ENCODE measurements around the gene WDR64. TPM values are rescaled to one million over a fixed set of nuclear protein-coding genes. Genes with fewer than 3 reads are reported as not detected.

WDR64 gene
- total and polyA plus RNA-seq, 2 donors (not counting 3 experiments of a cell fraction or from before 2014, with no cell fraction given), result not detected

- Histone ChIP-seq H3K79me2 (ENCODE audit: control insufficient read depth, insufficient read depth, low read length) (no peaks in the 10 kb centered on the region), H3K4me1 (ENCODE audit: control insufficient read depth, extremely low read depth, insufficient read depth, low read length) (no peaks in the 10 kb centered on the region), H2AFZ (ENCODE audit: low read depth, low read length) (no peak overlapping the region), H3K27me3 (ENCODE audit: control insufficient read depth in 2 of 2, insufficient read depth in 2 of 2, low read length in 2 of 2) (no peaks in the 10 kb centered on the region), H4K20me1 (replicated peaks; ENCODE audit: control insufficient read depth, extremely low read depth, insufficient read depth, low read length) (no peaks in the 10 kb centered on the region), H3K4me2 (ENCODE audit: insufficient read depth, low read length) (no peak overlapping the region), H3K36me3 (ENCODE audit: control insufficient read depth in 2 of 2, extremely low read depth in 1 of 2, insufficient read depth in 2 of 2, low read length in 2 of 2) (no peaks in the 10 kb centered on the region), H3K4me3 (replicated peaks in 1 of 3; ENCODE audit: insufficient read depth in 1 of 3, low read depth in 1 of 3, low read length in 3 of 3) (no peak overlapping the region), H3K9me1 (replicated peaks; ENCODE audit: control insufficient read depth, extremely low read depth, insufficient read depth, low read length) (no peaks in the 10 kb centered on the region), H3K27ac (ENCODE audit: insufficient read depth, low read depth, low read length) (no peak overlapping the region), H3K9me3 (replicated peaks; ENCODE audit: control insufficient read depth, insufficient read depth, low read length) (no peaks in the 10 kb centered on the region), H3K9ac (replicated peaks; ENCODE audit: extremely low read depth, insufficient read depth, low read length) (no peak overlapping the region)
- TF ChIP-seq JUN (IDR thresholded peaks at IDR 0.05; ENCODE audit: borderline replicate concordance, insufficient read depth, insufficient read length, low read depth), result no peak
- no peak for TF ChIP-seq GATA2 (IDR thresholded peaks at IDR 0.05; ENCODE audit: insufficient read depth, insufficient read length, low read depth, low read length)
- TF ChIP-seq MYC (IDR thresholded peaks at IDR 0.05; ENCODE audit: low read depth, low read length), result no peak
- no peak for TF ChIP-seq POLR2A (IDR thresholded peaks at IDR 0.05; ENCODE audit: low read depth, low read length)
- no peak for TF ChIP-seq POLR2AphosphoS5 (IDR thresholded peaks at IDR 0.05; ENCODE audit: insufficient read depth, low read depth, low read length)
- TF ChIP-seq FOS (IDR thresholded peaks at IDR 0.05; ENCODE audit: borderline replicate concordance, insufficient read depth, low read length), result no peak
- no peak for TF ChIP-seq EZH2 (IDR thresholded peaks at IDR 0.05; ENCODE audit: borderline replicate concordance, low read depth, low read length, severe bottlenecking)
- CTCF ChIA-PET, result no interaction called here
- POLR2A ChIA-PET, result no interaction called here
- DNase-seq (ENCODE audit: low read depth, low spot score) (no peak), FAIRE-seq (no peak)
- dilution Hi-C loops (cut with MboI; ENCODE audit: extremely low pct_ligation_motif_present, low sequenced_read_pairs) (no loop called here), intact Hi-C loops (cut with micrococcal nuclease) (no loop called here)
- BruUV-seq (replicated peaks), result no TSS peak
Measured at GRCh38 chr1:241724741-241725356, 72.8 kb downstream of the WDR64 start.

- ChIA-PET POLR2A (no interaction called here), CTCF (no interaction called here)
- no TSS peak for BruUV-seq (replicated peaks)
- Histone ChIP-seq H3K27ac (ENCODE audit: insufficient read depth, low read depth, low read length) (no peak overlapping the region), H3K36me3 (ENCODE audit: control insufficient read depth in 2 of 2, extremely low read depth in 1 of 2, insufficient read depth in 2 of 2, low read length in 2 of 2) (no peaks in the 10 kb centered on the region), H3K4me2 (ENCODE audit: insufficient read depth, low read length) (no peak overlapping the region), H3K9me1 (replicated peaks; ENCODE audit: control insufficient read depth, extremely low read depth, insufficient read depth, low read length) (no peaks in the 10 kb centered on the region), H3K9ac (replicated peaks; ENCODE audit: extremely low read depth, insufficient read depth, low read length) (no peak overlapping the region), H3K79me2 (ENCODE audit: control insufficient read depth, insufficient read depth, low read length) (no peaks in the 10 kb centered on the region), H3K4me3 (replicated peaks in 1 of 3; ENCODE audit: insufficient read depth in 1 of 3, low read depth in 1 of 3, low read length in 3 of 3) (no peak overlapping the region), H3K4me1 (ENCODE audit: control insufficient read depth, extremely low read depth, insufficient read depth, low read length) (no peaks in the 10 kb centered on the region), H2AFZ (ENCODE audit: low read depth, low read length) (no peak overlapping the region), H3K27me3 (ENCODE audit: control insufficient read depth in 2 of 2, insufficient read depth in 2 of 2, low read length in 2 of 2) (no peaks in the 10 kb centered on the region), H4K20me1 (replicated peaks; ENCODE audit: control insufficient read depth, extremely low read depth, insufficient read depth, low read length) (no peaks in the 10 kb centered on the region), H3K9me3 (replicated peaks; ENCODE audit: control insufficient read depth, insufficient read depth, low read length) (no peaks in the 10 kb centered on the region)
- FAIRE-seq, result no peak
- no peak for DNase-seq (ENCODE audit: low read depth, low spot score)
- dilution Hi-C loops (cut with MboI; ENCODE audit: extremely low pct_ligation_motif_present, low sequenced_read_pairs) (no loop called here), intact Hi-C loops (cut with micrococcal nuclease) (no loop called here)
- TF ChIP-seq GATA2 (IDR thresholded peaks at IDR 0.05; ENCODE audit: insufficient read depth, insufficient read length, low read depth, low read length) (no peak), CTCF (IDR thresholded peaks at IDR 0.05; ENCODE audit: extremely low read depth in 1 of 2, insufficient read depth in 1 of 2, low read depth in 1 of 2, low read length in 2 of 2) (no peak), MAX (IDR thresholded peaks at IDR 0.05; ENCODE audit: insufficient read depth, insufficient read length) (no peak), MYC (IDR thresholded peaks at IDR 0.05; ENCODE audit: low read depth, low read length) (no peak), POLR2A (IDR thresholded peaks at IDR 0.05; ENCODE audit: low read depth, low read length) (no peak), EZH2 (IDR thresholded peaks at IDR 0.05; ENCODE audit: borderline replicate concordance, low read depth, low read length, severe bottlenecking) (no peak), POLR2AphosphoS5 (IDR thresholded peaks at IDR 0.05; ENCODE audit: insufficient read depth, low read depth, low read length) (no peak), FOS (IDR thresholded peaks at IDR 0.05; ENCODE audit: borderline replicate concordance, insufficient read depth, low read length) (no peak), JUN (IDR thresholded peaks at IDR 0.05; ENCODE audit: borderline replicate concordance, insufficient read depth, insufficient read length, low read depth) (no peak)
Measured at GRCh38 chr1:241730031-241730430, 78.0 kb downstream of the WDR64 start.

Measured in endothelial cell of umbilical vein (primary cell).